ENCODE data around the gene COL4A5.
"Not testable (repeated sequence)": the region's sequence is repeated elsewhere in the genome, so short reads cannot be mapped to it uniquely, and the experiment has no call there.

COL4A5 gene

GRCh38 chrX:108439426-108439942 is at the start of gene COL4A5:
COL4A5 (plus strand) TSS chrX:108439838; CDS start chrX:108440126, 288 bp downstream.
- DNase-seq, result peak; percentile 17

GRCh38 chrX:108390976-108391717 is 48.5 kb upstream of the COL4A5 start:
- DNase-seq, result not testable (repeated sequence)

GRCh38 chrX:108396188-108396891 is 43.3 kb upstream of the COL4A5 start:
- no peak for DNase-seq

- DNase-seq, result no peak
These were observed 42.7 kb upstream of the COL4A5 start for GRCh38 chrX:108396986-108397385.

DNA sequence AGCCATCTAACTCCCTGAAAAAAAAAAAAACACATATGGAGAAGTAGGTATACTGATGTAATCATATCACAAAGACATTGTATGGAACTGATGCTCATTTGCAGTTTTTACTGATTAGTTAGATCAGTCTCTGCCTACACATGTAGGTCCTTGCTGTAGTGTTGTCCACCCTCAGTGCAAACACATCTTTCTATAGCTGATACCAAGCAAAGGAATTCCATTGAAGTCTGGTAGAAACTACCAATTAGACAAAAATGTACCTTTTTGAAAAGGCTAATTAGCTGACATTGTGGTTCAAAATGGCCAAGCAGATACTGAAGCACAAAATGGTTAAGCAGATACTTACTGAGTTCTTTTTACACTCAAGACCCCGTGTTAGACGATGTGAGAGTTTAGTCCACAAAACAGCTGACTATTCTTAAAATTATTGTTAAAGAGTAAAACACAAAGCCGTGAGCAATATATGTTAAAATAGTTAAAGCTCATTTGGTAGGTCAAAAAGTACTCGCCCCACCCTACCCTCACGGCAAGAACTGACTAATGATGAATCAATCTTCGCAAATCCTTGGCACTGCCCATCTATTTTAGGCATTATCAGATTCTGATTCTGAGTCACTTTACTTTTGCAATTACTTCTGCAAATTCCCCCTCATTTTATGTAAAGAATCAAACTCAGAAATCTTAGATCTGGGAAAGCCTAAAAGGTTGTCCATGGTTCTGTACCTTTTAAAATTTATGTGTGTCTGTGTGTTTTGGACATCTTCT is 41.8 kb upstream of the COL4A5 start:
- no peak for DNase-seq

DNA sequence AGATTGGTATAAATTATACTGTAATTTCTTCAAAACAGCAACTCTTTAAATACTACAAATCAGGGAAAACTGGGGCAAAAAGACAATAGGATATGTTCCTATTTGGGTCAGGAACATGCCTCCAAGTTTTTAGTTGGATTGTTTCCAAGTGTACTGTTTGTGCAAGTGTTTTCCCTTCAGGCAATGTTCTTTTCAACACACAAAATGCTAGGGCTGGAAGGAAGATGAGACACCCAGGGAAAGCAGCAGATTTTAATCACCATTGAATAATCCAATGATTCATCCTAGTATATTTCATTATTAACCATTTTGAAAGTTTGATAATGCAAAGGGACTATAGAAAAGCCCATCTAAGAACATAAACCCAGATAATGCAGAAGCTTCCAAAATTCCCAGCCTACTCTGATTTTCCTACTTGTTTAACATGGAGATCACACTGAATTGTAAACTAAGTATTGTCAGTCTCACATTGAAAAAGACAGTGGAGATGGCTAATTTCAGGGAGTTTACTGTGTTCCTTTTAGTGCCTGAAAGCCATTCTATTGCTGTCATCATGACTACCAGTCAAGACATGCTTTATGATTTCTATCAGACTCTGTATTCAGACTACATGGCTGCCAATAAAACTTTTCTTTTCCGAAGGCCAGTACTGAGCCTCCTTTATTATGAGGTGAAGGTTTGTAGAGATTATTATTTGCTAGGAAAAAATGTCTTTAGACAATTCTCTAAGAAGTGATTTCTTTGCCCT is 40.0 kb upstream of the COL4A5 start:
- DNase-seq, result no peak

DNA sequence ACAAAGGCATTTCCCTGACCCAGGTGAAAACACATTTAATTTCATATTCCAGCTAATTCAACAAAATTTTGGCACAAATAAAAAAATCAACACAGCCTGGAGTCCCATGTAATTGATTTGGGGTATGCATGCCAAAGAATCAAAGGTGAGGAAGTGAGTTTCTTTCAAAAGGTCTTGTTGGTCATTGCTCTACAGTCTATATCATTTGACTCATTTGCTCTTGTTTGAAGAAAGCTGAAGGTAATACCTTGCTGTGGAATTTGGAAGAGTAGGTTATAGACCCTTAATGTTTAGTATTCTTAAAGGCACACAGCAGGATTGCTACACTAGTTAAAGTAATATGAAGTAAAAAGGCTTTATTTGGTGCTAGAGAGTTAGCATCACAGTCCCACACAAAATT is 26.9 kb upstream of the COL4A5 start:
- no peak for DNase-seq

DNA sequence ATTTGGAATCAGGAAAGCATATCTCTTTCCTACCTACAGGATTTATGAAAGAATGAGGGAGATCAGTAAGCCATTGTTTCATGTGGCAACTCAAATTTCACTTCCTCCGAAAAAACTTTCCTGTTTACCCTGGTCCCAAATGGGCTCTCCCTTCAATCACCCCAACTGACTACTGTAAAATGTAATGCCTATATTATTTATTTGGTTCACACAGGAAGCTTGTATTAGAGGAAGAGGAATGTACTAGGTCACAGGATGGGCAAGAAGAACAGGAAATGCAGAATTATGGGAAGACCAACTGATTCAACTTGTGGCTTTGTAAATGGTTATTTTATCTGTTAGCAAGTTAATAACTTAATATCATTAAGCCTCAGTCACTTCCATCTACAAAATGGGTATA is 24.5 kb upstream of the COL4A5 start:
- DNase-seq, result no peak

- no peak for DNase-seq
These were observed 23.7 kb upstream of the COL4A5 start for GRCh38 chrX:108415891-108416290.

DNA sequence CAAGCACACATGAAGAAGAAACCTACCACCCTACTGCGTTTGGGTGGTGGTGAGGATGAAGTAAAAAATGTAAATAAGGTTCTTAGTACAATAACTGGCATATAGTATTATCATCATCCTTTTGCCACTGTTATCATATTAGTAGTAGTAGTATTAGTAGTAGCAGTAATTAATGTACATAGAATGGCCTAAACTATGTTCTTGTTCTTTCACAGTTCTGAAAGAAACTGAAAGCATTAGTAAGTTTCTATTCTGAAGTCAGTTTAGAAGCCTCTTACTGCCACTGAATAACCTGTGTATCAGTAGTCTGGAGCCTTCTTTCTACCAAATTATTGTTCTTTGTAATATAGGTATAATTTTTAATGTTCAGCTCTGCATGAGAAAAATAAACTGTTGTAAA is 22.4 kb upstream of the COL4A5 start:
- no peak for DNase-seq

DNA sequence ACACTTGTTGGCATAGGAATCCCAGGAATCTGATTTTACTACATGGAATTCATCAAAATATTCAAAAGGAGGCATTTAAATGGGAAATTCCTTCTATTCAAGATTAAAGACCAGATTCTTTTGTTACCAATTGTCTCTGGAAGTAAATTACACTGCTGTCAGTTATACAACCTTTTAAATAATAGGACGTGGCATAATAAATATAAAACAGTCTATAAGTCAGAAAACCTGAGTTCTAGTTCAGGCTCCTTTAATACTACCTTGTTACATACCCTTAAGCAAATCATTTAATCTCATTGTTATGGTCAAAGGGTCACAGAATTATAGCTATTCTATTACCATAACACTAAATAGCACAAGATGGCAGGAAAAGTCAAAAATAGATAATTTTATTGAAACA is 20.2 kb upstream of the COL4A5 start:
- DNase-seq, result no peak

DNA sequence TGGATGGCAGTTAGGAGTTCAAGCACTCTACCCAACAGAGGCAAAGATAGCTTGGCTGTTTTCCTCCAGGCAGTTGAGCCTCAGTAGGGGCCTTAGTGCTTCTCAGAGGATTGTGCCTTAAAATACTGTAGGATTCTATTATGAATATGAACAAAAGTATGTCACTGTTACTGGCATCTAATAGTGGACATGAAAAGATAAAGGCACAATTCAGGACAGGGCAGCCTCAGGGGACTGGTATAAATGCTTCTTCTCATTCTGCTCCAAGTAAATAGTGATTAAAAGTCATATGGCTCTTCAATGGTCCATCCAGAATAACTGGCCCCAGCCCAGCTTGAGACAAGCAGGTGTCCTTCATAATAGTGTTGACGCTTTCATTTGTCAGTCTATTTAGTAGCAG is 19.2 kb upstream of the COL4A5 start:
- no peak for DNase-seq

- DNase-seq, result no peak
These were observed 13.4 kb upstream of the COL4A5 start for GRCh38 chrX:108426262-108426661.

GRCh38 chrX:108435261-108435660 is 4.4 kb upstream of the COL4A5 start:
- DNase-seq, result no peak

DNA sequence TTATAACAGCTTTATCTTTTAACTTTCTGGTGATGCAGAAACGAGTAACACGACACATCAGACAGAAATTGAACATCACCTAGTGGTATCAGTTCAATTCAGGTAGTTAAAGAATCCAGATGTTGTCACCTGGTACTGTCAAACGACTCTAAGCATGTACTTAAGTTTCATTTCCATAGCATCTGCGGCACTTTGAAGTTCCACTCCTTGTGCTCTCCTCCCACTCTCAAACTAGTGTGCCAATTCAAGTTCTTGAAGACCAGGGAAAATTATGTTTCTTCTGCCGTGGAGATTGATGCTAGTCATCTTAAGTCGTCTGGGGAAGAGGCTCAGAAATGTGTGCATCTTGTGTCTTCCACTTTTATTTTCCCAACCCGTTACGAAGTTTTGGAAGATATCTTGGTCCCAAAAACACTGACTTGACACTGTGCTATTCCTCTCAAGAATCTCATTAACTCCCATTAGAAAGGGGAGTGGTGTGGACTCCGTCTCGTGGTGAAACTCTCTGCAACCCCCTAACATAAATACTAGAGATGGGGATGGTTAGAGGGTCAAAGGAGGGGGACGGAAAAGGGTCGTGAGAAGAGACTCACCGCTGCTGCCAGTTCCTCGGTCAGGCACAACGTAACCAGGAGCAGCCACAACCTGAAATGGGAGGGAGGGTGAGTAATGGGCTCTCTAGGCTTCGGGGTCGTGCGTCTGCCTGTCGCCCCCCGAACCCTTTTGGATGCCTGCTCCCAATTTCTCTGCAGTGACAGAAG is 2.1 kb upstream of the COL4A5 start:
- DNase-seq, result no peak

- DNase-seq, result no peak
These were observed 1.5 kb upstream of the COL4A5 start, which contains the start of gene COL4A6 for GRCh38 chrX:108438110-108438623. COL4A6 (minus strand) TSS chrX:108438422; CDS start chrX:108438196, 226 bp downstream.

GRCh38 chrX:108439961-108440696 is 491 bp downstream of the COL4A5 start:
- DNase-seq, result no peak

- DNase-seq, result no peak
These were observed 3.3 kb downstream of the COL4A5 start for GRCh38 chrX:108442901-108443464.

GRCh38 chrX:108447303-108447702 is 7.7 kb downstream of the COL4A5 start:
- no peak for DNase-seq

GRCh38 chrX:108453841-108454240 is 14.2 kb downstream of the COL4A5 start:
- DNase-seq, result no peak

Data from NCI-H82 (cell line).